PC-3 (cell line): Measurements from ENCODE around the gene BTBD7. TPM values are rescaled to one million over a fixed set of nuclear protein-coding genes. Genes with fewer than 3 reads are reported as not detected.

Experiments used
- ATAC-seq: fragments of 200-7000 bp; cut with Tn5 transposase; 2 replicates; pipeline ENCODE4 v1.9.1; 2020; ENCODE audit warnings: mild to moderate bottlenecking, moderate library complexity
- BruUV-seq: library from RNA; stranded (reverse); fragments of 400-500 nt; replicated peaks from 2 replicates; lab custom pipeline; 2021; lab: Mats Ljungman, UMichigan
- CTCF ChIA-PET: fragments of 300-600 bp; sonication (Branson Sonifier 250); formaldehyde crosslinking; loops from one replicate; lab custom pipeline; 2022; ENCODE audit warnings: antibody characterized with exemption; lab: Charles Lee
- POLR2A ChIA-PET: fragments of 300-600 bp; sonication (Branson Sonifier 250); formaldehyde crosslinking; loops from one replicate; lab custom pipeline; 2022; ENCODE audit warnings: antibody characterized with exemption; ENCODE audit not compliant: unreplicated experiment; lab: Charles Lee
- DNase-seq: peaks from one replicate; pipeline ENCODE4 v3.0.0-alpha.2; 2015
- H2AFZ ChIP-seq: fragments of 300-600 bp; sonication (generic); 2 replicates; pipeline ENCODE4 v1.6.0; 2016; ENCODE audit warnings: antibody characterized with exemption, low read length
- H3F3A ChIP-seq: fragments of 300-600 bp; sonication (generic); one replicate; pipeline ENCODE4 v1.6.0; 2017; ENCODE audit warnings: antibody characterized with exemption, low read length, control low read depth, mild to moderate bottlenecking; ENCODE audit not compliant: unreplicated experiment
- H3K27ac ChIP-seq: fragments of 300-600 bp; sonication (generic); 2 replicates; pipeline ENCODE4 v1.5.1; 2016; ENCODE audit warnings: mild to moderate bottlenecking, low read length
- H3K27me3 ChIP-seq: fragments of 300-600 bp; sonication (generic); 2 replicates; pipeline ENCODE4 v1.6.1; 2016; ENCODE audit warnings: low read length, mixed read lengths
- H3K36me3 ChIP-seq: fragments of 300-600 bp; sonication (generic); 2 replicates; pipeline ENCODE4 v1.6.1; 2016; ENCODE audit warnings: low read depth, mixed run types, low read length, mixed read lengths
- H3K4me1 ChIP-seq: fragments of 300-600 bp; sonication (generic); 2 replicates; pipeline ENCODE4 v1.5.1; 2016; ENCODE audit warnings: low read length; ENCODE audit not compliant: insufficient read depth
- H3K4me2 ChIP-seq: fragments of 300-600 bp; sonication (generic); 2 replicates; pipeline ENCODE4 v1.6.0; 2016; ENCODE audit warnings: low read length
- H3K4me3 ChIP-seq: fragments of 300-600 bp; sonication (generic); 2 replicates; pipeline ENCODE4 v1.5.1; 2016; ENCODE audit warnings: mild to moderate bottlenecking, low read length, mixed read lengths
- H3K79me2 ChIP-seq: fragments of 300-600 bp; sonication (generic); 2 replicates; pipeline ENCODE4 v1.6.1; 2017; ENCODE audit warnings: low read length, mixed read lengths
- H3K9ac ChIP-seq: fragments of 300-600 bp; sonication (generic); 2 replicates; pipeline ENCODE4 v1.6.0; 2016; ENCODE audit warnings: mild to moderate bottlenecking, low read length
- H3K9me2 ChIP-seq: fragments of 300-600 bp; sonication (generic); replicated peaks from 2 replicates; pipeline ENCODE4 v1.6.1; 2016; ENCODE audit warnings: mixed run types, low read length, mixed read lengths
- H3K9me3 ChIP-seq: fragments of 300-600 bp; sonication (generic); 2 replicates; pipeline ENCODE4 v1.6.1; 2016; ENCODE audit warnings: low read length, mixed read lengths
- H4K20me1 ChIP-seq: fragments of 300-600 bp; sonication (generic); 2 replicates; pipeline ENCODE4 v1.6.1; 2016; ENCODE audit warnings: low read length, mixed read lengths
- CTCF ChIP-seq: fragments of 300-600 bp; sonication (generic); conservative IDR thresholded peaks from 2 replicates; pipeline ENCODE4 v1.5.1; 2017; ENCODE audit warnings: antibody characterized with exemption, low read depth, mild to moderate bottlenecking, low read length
- EZH2 ChIP-seq: fragments of 300-600 bp; sonication (generic); IDR thresholded peaks from one replicate; pipeline ENCODE4 v1.6.1; 2017; ENCODE audit warnings: antibody characterized with exemption, mild to moderate bottlenecking, low read length; ENCODE audit not compliant: unreplicated experiment
- EZH2phosphoT487 ChIP-seq: fragments of 300-600 bp; sonication (generic); IDR thresholded peaks from 2 replicates; pipeline ENCODE4 v1.6.1; 2018; ENCODE audit warnings: mild to moderate bottlenecking, antibody characterized with exemption, low read length, borderline replicate concordance
- intact Hi-C: fragments of 100-400 bp; cut with micrococcal nuclease; formaldehyde crosslinking; loops from 2 replicates; pipeline ENCODE4 v1.9.0; 2023
- total RNA-seq: library from RNA; depleted of rRNA; stranded (reverse); fragments of >200 nt; gene quantifications from 2 replicates; pipeline ENCODE4 v1.2.3, GENCODE V29; 2014

BTBD7 gene
- total RNA-seq, 1 experiment from 2014 or later: 23.2 TPM

DNA sequence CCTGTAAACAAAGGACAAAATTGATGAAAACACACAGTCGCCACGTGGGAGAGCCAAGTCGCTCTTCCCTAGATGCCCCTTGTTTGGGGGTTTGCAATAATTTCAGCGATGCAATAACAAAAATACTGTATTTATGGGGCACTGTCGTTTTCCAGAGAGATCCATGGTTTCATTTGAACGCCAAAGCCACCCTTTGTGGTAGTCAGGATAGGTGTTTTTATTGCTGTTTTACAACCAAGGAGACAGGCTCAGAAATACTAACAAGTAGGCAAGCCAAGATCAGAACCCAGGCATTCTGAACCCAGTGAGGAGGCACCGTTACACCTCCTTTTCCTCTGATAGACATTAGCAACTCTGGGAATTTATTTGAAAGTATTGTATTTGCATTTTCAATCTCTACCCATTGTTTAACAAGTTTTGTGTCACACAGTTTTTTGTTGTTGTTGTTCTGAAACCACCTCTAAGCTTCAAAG is 831 bp upstream of the BTBD7 start:
- Histone ChIP-seq H4K20me1 (peaks cover 16% of the 10 kb centered on the region; the same call in 1 of the 2 replicates), H3K79me2 (peaks cover 52% of the 10 kb centered on the region), H3K4me3 (peak overlapping the region; percentile 97), H3K27ac (peak overlapping the region; percentile 73), H2AFZ (peak overlapping the region; percentile 89), H3K36me3 (0 out of 2 replicates have a peak, but pooled peaks cover 3% of the 10 kb centered on the region), H3K4me1 (peaks cover 33% of the 10 kb centered on the region), H3K9me2 (no peaks in the 10 kb centered on the region), H3K27me3 (no peaks in the 10 kb centered on the region), H3K9me3 (no peaks in the 10 kb centered on the region), H3K9ac (peak overlapping the region; percentile 83), H3F3A (no peaks in the 10 kb centered on the region), H3K4me2 (peak overlapping the region; percentile 98)
- no TSS peak for BruUV-seq
- intact Hi-C loops: loop anchor here (1.0 kb wide), 1 partner anchor 99 kb away; no protein-coding TSS in a partner anchor
- TF ChIP-seq CTCF: no peak
- no peak for TF ChIP-seq EZH2phosphoT487
- TF ChIP-seq EZH2: no peak
- DNase-seq (no peak), ATAC-seq (no peak)
- POLR2A ChIA-PET: interaction anchor here (0.7 kb wide), 1 partner anchor 93 kb away, joined by 5 read pairs; no protein-coding TSS in a partner anchor
- CTCF ChIA-PET: no interaction called here

DNA sequence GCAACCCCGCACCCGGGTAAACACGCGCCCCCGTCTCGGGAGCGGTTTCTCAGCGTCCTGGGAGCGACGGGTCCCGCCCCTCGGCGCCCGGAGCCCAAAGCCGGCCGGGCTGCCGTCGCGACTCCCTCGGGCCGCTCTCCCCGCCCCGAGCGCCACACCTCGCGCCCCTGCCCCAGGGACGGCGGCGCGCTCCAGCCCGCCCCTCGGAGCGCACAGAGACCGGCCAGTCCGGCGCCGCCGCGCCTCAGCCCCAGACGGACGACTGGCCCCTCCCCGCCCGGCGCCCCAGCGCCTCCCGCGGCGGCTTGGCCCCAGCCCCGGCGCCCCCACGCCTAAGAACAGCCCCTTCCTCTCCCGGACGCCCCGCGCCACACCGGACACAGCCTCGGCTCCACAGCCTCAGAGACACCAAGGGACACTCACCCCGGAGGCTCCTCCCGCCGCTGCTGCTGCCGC is 411 bp downstream of the BTBD7 start:
- peaks cover 9% of the 10 kb centered on the region; the same call in 1 of the 2 replicates for H3K36me3 ChIP-seq
- H4K20me1 ChIP-seq: peaks cover 17% of the 10 kb centered on the region; the same call in 1 of the 2 replicates
- ChIA-PET POLR2A (no interaction called here), CTCF (no interaction called here)
- H3K4me1 ChIP-seq: peaks cover 34% of the 10 kb centered on the region
- H3K9me3 ChIP-seq: no peaks in the 10 kb centered on the region
- intact Hi-C loops: no loop called here
- H3K27ac ChIP-seq: peak overlapping the region; percentile 94
- H3K27me3 ChIP-seq: no peaks in the 10 kb centered on the region
- ATAC-seq (peak; percentile 60), DNase-seq (peak; percentile 46)
- peak overlapping the region; percentile 55; the same call in 1 of the 2 replicates for H2AFZ ChIP-seq
- peak overlapping the region; percentile 98 for H3K4me2 ChIP-seq
- peak overlapping the region; percentile 96 for H3K9ac ChIP-seq
- BruUV-seq: no TSS peak
- TF ChIP-seq EZH2 (no peak), EZH2phosphoT487 (no peak), CTCF (no peak)
- H3F3A ChIP-seq: no peaks in the 10 kb centered on the region
- peak overlapping the region; percentile 97 for H3K4me3 ChIP-seq
- peaks cover 65% of the 10 kb centered on the region for H3K79me2 ChIP-seq
- no peaks in the 10 kb centered on the region for H3K9me2 ChIP-seq
